Mesenchymal stem cell (in vitro differentiated cells and primary cell): ENCODE results near the gene ADAM20.

ENCODE experiments used
- DNase-seq: peaks from one replicate; pipeline ENCODE4 v3.0.0-alpha.2; 2013
- H2AFZ ChIP-seq: one replicate; pipeline ENCODE4 v1.6.1; 2013; ENCODE audit warnings: low read depth, mild to moderate bottlenecking, control low read depth, inconsistent platforms, low read length, moderate library complexity
- H2AK5ac ChIP-seq: 2 replicates; pipeline ENCODE4 v1.6.1; 2013; ENCODE audit warnings: low read length, moderate library complexity, mild to moderate bottlenecking, inconsistent platforms; ENCODE audit not compliant: severe bottlenecking
- H2BK120ac ChIP-seq: one replicate; pipeline ENCODE4 v1.6.1; 2013; ENCODE audit warnings: low read depth, mild to moderate bottlenecking, inconsistent platforms, low read length, moderate library complexity
- H2BK12ac ChIP-seq, 2 experiments: one replicate each; pipeline ENCODE4 v1.6.1; 2013; ENCODE audit warnings: inconsistent platforms in 2 of 2, low read length in 2 of 2, mild to moderate bottlenecking in 2 of 2, moderate library complexity in 2 of 2, control low read depth in 1 of 2
- H2BK15ac ChIP-seq: one replicate; pipeline ENCODE4 v1.6.1; 2013; ENCODE audit warnings: mild to moderate bottlenecking, low read depth, inconsistent platforms; ENCODE audit not compliant: poor library complexity, severe bottlenecking
- H2BK5ac ChIP-seq: 2 replicates; pipeline ENCODE4 v1.6.1; 2013; ENCODE audit warnings: low read depth, mild to moderate bottlenecking, low read length, control low read depth, inconsistent platforms; ENCODE audit not compliant: poor library complexity, severe bottlenecking
- H3K14ac ChIP-seq, 2 experiments: one replicate each; pipeline ENCODE4 v1.6.1; 2013; ENCODE audit warnings: inconsistent platforms in 2 of 2, low read length in 2 of 2, control low read depth in 1 of 2, mild to moderate bottlenecking in 1 of 2, moderate library complexity in 1 of 2
- H3K18ac ChIP-seq, 2 experiments: one replicate each; pipeline ENCODE4 v1.6.1; 2013; ENCODE audit warnings: inconsistent platforms in 2 of 2, low read length in 2 of 2, control low read depth in 1 of 2, low read depth in 1 of 2, mild to moderate bottlenecking in 1 of 2
- H3K23ac ChIP-seq, 2 experiments: one replicate each; pipeline ENCODE4 v1.6.1; 2013; ENCODE audit warnings: inconsistent platforms in 2 of 2, low read length in 2 of 2, mild to moderate bottlenecking in 2 of 2, moderate library complexity in 2 of 2, control low read depth in 1 of 2
- H3K27ac ChIP-seq: 2 replicates; pipeline ENCODE4 v1.5.1; 2013; ENCODE audit warnings: mild to moderate bottlenecking, moderate library complexity, low read length, control low read depth, inconsistent platforms; ENCODE audit not compliant: poor library complexity, severe bottlenecking
- H3K27me3 ChIP-seq, 2 experiments: 2 replicates each; pipeline versions ENCODE4 v1.6.1 to v1.7.0; 2013; ENCODE audit warnings: low read length in 2 of 2, mild to moderate bottlenecking in 2 of 2, moderate library complexity in 2 of 2, control low read depth in 1 of 2, inconsistent platforms in 1 of 2; ENCODE audit not compliant: control insufficient read depth in 1 of 2, insufficient read depth in 1 of 2
- H3K36me3 ChIP-seq, 2 experiments: 2 replicates each; pipeline versions ENCODE4 v1.6.1 to v1.7.0; 2013; ENCODE audit warnings: low read length in 2 of 2, control low read depth in 1 of 2, inconsistent platforms in 1 of 2, low read depth in 1 of 2, mild to moderate bottlenecking in 1 of 2; ENCODE audit not compliant: insufficient read depth in 2 of 2, control insufficient read depth in 1 of 2
- H3K4ac ChIP-seq, 2 experiments: one replicate each; pipeline ENCODE4 v1.6.1; 2013; ENCODE audit warnings: inconsistent platforms in 2 of 2, low read length in 2 of 2, mild to moderate bottlenecking in 2 of 2, moderate library complexity in 2 of 2, control low read depth in 1 of 2, low read depth in 1 of 2
- H3K4me1 ChIP-seq: 2 replicates; pipeline ENCODE4 v1.6.1; 2013; ENCODE audit warnings: low read depth, low read length, control low read depth; ENCODE audit not compliant: control insufficient read depth, insufficient read depth
- H3K4me2 ChIP-seq: 2 replicates; pipeline ENCODE4 v1.6.1; 2013; ENCODE audit warnings: low read length, mild to moderate bottlenecking, inconsistent platforms; ENCODE audit not compliant: poor library complexity, severe bottlenecking
- H3K4me3 ChIP-seq, 2 experiments: 2 replicates each; pipeline versions ENCODE4 v1.5.1 to v1.7.0; 2013; ENCODE audit warnings: low read length in 2 of 2, mild to moderate bottlenecking in 2 of 2, control low read depth in 1 of 2, low read depth in 1 of 2; ENCODE audit not compliant: insufficient read depth in 1 of 2
- H3K79me1 ChIP-seq: replicated peaks from 2 replicates; pipeline ENCODE4 v1.6.1; 2013; ENCODE audit warnings: mild to moderate bottlenecking, control low read depth, low read length, inconsistent platforms; ENCODE audit not compliant: poor library complexity, severe bottlenecking
- H3K9ac ChIP-seq: 2 replicates; pipeline ENCODE4 v1.7.0; 2013; ENCODE audit warnings: mild to moderate bottlenecking, low read length, moderate library complexity
- H3K9me3 ChIP-seq: 2 replicates; pipeline ENCODE4 v1.7.0; 2013; ENCODE audit warnings: mild to moderate bottlenecking, low read length; ENCODE audit not compliant: control insufficient read depth
- H4K8ac ChIP-seq: one replicate; pipeline ENCODE4 v1.6.1; 2013; ENCODE audit warnings: inconsistent platforms, mild to moderate bottlenecking, low read length, moderate library complexity
- H4K91ac ChIP-seq: one replicate; pipeline ENCODE4 v1.6.1; 2013; ENCODE audit warnings: mild to moderate bottlenecking, low read length, inconsistent platforms
- WGBS: methylation state at CpG from one replicate; pipeline ENCODE4 v1.1.7; 2013; ENCODE audit warnings: mixed read lengths; 5-methylcytosine and 5-hydroxymethylcytosine counted together

The ADAM20 gene

GRCh38 chr14:70555890-70556289 lies 21.1 kb upstream of the ADAM20 start:
- Histone ChIP-seq H2BK12ac (no peak overlapping the region), H3K4me3 (peak overlapping the region in 1 of 2 experiments; percentile 64), H3K18ac (no peak overlapping the region), H3K79me1 (peaks cover 2% of the 10 kb centered on the region), H3K4ac (no peak overlapping the region), H3K9me3 (no peaks in the 10 kb centered on the region), H3K23ac (no peak overlapping the region), H2BK120ac (no peak overlapping the region), H4K8ac (no peak overlapping the region), H2AK5ac (no peak overlapping the region), H3K27ac (no peak overlapping the region), H3K27me3 (no peaks in the 10 kb centered on the region), H2BK15ac (no peak overlapping the region), H3K9ac (peak overlapping the region; percentile 40), H4K91ac (no peak overlapping the region), H3K4me1 (no peaks in the 10 kb centered on the region), H3K4me2 (no peak overlapping the region), H3K36me3 (peaks cover 5% of the 10 kb centered on the region in 2 experiments), H3K14ac (no peak overlapping the region), H2AFZ (no peak overlapping the region), H2BK5ac (no peak overlapping the region)
- 77% methylated on average over 19 of the region's 19 CpGs for WGBS
- DNase-seq = no peak

- H3K9me3 ChIP-seq = peaks cover 4% of the 10 kb centered on the region
- H3K27ac ChIP-seq = no peak overlapping the region
- no peak overlapping the region for H2BK120ac ChIP-seq
- no peak overlapping the region for H2BK15ac ChIP-seq
- H3K79me1 ChIP-seq = no peaks in the 10 kb centered on the region
- H3K4me1 ChIP-seq = no peaks in the 10 kb centered on the region
- H3K36me3 ChIP-seq = peaks cover 0 to 2% of the 10 kb centered on the region in 2 experiments
- no peak overlapping the region for H2BK12ac ChIP-seq
- no peak overlapping the region for H3K18ac ChIP-seq
- H2BK5ac ChIP-seq = no peak overlapping the region
- no peak overlapping the region for H2AK5ac ChIP-seq
- no peak for DNase-seq
- 93% methylated on average over 4 of the region's 5 CpGs for WGBS
- no peak overlapping the region for H3K4me3 ChIP-seq
- H2AFZ ChIP-seq = no peak overlapping the region
- H3K14ac ChIP-seq = no peak overlapping the region
- no peak overlapping the region for H4K8ac ChIP-seq
- H3K4me2 ChIP-seq = no peak overlapping the region
- H3K4ac ChIP-seq = no peak overlapping the region
- no peak overlapping the region for H4K91ac ChIP-seq
- H3K9ac ChIP-seq = no peak overlapping the region
- H3K27me3 ChIP-seq = no peaks in the 10 kb centered on the region
- H3K23ac ChIP-seq = no peak overlapping the region
These were observed 3.3 kb upstream of the ADAM20 start for GRCh38 chr14:70538087-70538486.

- Histone ChIP-seq H4K8ac (no peak overlapping the region), H2BK15ac (no peak overlapping the region), H4K91ac (no peak overlapping the region), H2BK12ac (no peak overlapping the region), H3K4ac (no peak overlapping the region), H3K23ac (no peak overlapping the region), H3K4me2 (no peak overlapping the region), H3K4me3 (no peak overlapping the region), H3K9ac (no peak overlapping the region), H2AFZ (no peak overlapping the region), H3K27me3 (no peaks in the 10 kb centered on the region), H3K18ac (no peak overlapping the region), H3K9me3 (peaks cover 4% of the 10 kb centered on the region), H2BK5ac (no peak overlapping the region), H3K27ac (no peak overlapping the region), H3K14ac (no peak overlapping the region), H3K36me3 (peaks cover 0 to 2% of the 10 kb centered on the region in 2 experiments), H3K4me1 (no peaks in the 10 kb centered on the region), H3K79me1 (no peaks in the 10 kb centered on the region), H2BK120ac (no peak overlapping the region), H2AK5ac (no peak overlapping the region)
- no peak for DNase-seq
- WGBS = 100% methylated on average over 1 of the region's 1 CpG
These were observed 2.0 kb upstream of the ADAM20 start for GRCh38 chr14:70536830-70537229.

DNA sequence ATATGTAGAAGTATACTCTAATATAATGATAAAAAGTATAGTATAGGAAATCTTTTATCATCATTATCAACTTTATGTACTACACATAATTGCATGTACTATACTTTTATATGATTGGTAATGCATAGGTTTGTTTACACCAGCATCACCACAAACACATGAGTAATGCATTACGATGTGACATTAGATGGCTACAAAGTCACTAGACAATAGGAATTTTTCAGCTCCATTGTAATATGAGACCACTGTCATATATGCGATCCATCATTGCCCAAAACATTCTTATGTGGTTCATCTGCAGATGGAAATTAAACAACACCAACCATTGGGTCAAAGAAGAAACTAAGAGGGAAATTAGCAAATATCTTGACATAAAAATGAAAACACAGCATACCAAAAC lies 4.4 kb downstream of the ADAM20 start:
- H3K18ac ChIP-seq = no peak overlapping the region
- no peaks in the 10 kb centered on the region for H3K36me3 ChIP-seq
- no peak overlapping the region for H3K9ac ChIP-seq
- no peak overlapping the region for H2AFZ ChIP-seq
- no peak overlapping the region for H3K14ac ChIP-seq
- no peak overlapping the region for H3K4me2 ChIP-seq
- H2BK15ac ChIP-seq = no peak overlapping the region
- no peaks in the 10 kb centered on the region for H3K9me3 ChIP-seq
- H2BK5ac ChIP-seq = no peak overlapping the region
- no peak for DNase-seq
- H4K8ac ChIP-seq = no peak overlapping the region
- no peak overlapping the region for H3K27ac ChIP-seq
- no peak overlapping the region for H2BK120ac ChIP-seq
- no peaks in the 10 kb centered on the region for H3K79me1 ChIP-seq
- no peak overlapping the region for H4K91ac ChIP-seq
- H3K27me3 ChIP-seq = no peaks in the 10 kb centered on the region
- no peak overlapping the region for H3K4me3 ChIP-seq
- H3K23ac ChIP-seq = no peak overlapping the region
- no peak overlapping the region for H2AK5ac ChIP-seq
- H3K4me1 ChIP-seq = no peaks in the 10 kb centered on the region
- H3K4ac ChIP-seq = no peak overlapping the region
- no peak overlapping the region for H2BK12ac ChIP-seq
- WGBS = 83% methylated on average over 2 of the region's 2 CpGs
